Measurements from ENCODE around the gene TMCC2.

DNA sequence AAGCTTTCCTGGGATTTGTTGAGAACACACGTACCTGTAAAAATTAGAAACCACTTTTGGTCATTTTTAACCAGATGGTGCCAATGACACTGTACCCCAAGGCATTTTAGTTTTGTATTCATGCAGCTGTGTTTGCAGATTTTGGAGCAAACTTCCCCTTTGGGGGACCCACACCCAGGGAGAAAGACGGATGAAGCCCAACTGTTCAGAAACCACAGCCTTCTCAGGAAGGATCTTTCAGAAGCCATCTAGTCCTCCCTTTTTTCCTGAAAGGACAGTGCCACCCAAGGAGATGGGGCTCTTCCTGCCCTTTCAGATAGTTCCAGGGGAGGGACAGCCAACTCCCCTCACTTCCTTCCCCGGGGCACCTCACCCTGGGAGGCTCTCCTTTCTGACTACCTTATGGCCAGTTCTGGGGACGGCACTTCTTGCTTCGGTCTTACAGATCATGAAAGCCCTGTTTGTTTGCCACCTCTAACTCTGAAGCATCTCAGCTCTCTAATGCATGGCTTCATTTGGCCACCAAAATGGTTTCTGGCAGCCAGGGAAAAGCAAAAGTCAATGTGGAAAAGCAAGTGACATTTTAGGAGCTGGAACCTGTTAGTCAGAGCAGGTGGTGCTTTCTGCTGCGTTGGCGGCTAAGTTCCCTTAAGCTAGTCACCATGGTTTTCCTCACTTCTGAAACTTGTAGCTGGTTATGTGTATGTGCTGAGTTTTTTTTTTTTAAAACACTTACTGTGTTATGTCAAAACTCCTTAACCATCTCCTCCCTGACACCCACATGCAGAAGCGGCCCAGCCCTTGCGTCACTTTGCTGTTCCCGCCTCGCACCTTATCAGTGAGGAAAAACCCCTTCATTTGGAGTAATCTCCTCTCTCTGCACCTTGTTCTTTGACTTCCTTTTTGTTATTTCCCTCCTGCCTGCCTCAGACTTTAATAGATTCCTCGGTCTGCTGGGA lies 10.1 kb downstream of the TMCC2 start:
- no peak for TF ChIP-seq POLR2AphosphoS5 (IDR thresholded peaks at IDR 0.05; ENCODE audit: low read depth, low read length)
- TF ChIP-seq, protein P1, sequence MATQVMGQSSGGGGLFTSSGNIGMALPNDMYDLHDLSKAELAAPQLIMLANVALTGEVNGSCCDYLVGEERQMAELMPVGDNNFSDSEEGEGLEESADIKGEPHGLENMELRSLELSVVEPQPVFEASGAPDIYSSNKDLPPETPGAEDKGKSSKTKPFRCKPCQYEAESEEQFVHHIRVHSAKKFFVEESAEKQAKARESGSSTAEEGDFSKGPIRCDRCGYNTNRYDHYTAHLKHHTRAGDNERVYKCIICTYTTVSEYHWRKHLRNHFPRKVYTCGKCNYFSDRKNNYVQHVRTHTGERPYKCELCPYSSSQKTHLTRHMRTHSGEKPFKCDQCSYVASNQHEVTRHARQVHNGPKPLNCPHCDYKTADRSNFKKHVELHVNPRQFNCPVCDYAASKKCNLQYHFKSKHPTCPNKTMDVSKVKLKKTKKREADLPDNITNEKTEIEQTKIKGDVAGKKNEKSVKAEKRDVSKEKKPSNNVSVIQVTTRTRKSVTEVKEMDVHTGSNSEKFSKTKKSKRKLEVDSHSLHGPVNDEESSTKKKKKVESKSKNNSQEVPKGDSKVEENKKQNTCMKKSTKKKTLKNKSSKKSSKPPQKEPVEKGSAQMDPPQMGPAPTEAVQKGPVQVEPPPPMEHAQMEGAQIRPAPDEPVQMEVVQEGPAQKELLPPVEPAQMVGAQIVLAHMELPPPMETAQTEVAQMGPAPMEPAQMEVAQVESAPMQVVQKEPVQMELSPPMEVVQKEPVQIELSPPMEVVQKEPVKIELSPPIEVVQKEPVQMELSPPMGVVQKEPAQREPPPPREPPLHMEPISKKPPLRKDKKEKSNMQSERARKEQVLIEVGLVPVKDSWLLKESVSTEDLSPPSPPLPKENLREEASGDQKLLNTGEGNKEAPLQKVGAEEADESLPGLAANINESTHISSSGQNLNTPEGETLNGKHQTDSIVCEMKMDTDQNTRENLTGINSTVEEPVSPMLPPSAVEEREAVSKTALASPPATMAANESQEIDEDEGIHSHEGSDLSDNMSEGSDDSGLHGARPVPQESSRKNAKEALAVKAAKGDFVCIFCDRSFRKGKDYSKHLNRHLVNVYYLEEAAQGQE (IDR thresholded peaks at IDR 0.05; ENCODE audit: insufficient read depth in 1 of 2, low read depth in 2 of 2, low read length in 2 of 2): no peak
